ENCODE data around the gene EIPR1.

DNA sequence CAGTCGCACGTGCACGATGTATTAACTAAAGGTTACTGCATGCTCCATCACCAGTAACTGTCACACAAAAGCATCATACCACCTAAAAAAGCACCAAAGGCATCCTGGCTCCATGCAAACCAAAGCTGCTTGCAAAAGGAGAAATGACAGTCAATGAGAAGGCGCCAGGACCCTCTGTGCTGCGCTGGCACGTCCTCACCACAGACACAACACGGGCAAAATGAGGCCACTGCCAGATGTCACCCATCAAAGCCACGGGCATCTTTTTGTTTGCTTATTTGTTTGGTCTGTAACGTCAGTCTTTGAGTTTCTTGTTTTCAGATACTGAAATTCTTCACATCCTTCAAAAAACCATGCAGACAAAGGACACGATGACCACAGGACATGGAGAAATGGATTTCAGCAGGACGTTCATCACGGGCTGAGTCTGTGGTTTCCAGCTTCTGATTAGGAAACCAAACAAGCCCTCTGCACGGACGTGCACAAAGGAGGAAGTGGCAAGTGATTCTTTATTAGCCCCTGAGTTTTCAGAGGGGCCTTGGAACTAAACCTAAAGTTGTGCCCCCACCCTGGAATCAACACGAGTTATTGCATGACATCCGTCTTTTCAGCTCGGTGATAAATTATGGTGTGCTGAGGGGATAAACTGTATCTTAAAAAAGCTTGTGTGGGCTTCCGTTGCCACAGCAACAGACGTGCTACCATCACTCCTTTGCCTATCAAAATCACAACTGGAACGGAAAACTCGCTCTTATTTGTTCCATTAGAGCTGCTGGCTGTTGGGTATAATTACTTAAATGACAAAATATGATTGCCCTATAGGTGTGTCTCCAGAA, 181.8 kb downstream of the EIPR1 start:
- TF ChIP-seq, protein P1, sequence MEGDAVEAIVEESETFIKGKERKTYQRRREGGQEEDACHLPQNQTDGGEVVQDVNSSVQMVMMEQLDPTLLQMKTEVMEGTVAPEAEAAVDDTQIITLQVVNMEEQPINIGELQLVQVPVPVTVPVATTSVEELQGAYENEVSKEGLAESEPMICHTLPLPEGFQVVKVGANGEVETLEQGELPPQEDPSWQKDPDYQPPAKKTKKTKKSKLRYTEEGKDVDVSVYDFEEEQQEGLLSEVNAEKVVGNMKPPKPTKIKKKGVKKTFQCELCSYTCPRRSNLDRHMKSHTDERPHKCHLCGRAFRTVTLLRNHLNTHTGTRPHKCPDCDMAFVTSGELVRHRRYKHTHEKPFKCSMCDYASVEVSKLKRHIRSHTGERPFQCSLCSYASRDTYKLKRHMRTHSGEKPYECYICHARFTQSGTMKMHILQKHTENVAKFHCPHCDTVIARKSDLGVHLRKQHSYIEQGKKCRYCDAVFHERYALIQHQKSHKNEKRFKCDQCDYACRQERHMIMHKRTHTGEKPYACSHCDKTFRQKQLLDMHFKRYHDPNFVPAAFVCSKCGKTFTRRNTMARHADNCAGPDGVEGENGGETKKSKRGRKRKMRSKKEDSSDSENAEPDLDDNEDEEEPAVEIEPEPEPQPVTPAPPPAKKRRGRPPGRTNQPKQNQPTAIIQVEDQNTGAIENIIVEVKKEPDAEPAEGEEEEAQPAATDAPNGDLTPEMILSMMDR (IDR thresholded peaks at IDR 0.05): no peak
- TF ChIP-seq POLR2A (IDR thresholded peaks at IDR 0.05): no peak
